HEK293T (cell line): ENCODE data around the gene FYB1.

ENCODE experiments used
- BHLHE40 ChIP-seq: fragments of 450-650 bp; IDR thresholded peaks from 2 replicates; pipeline ENCODE4 v1.6.1; 2016; ENCODE audit warnings: mild to moderate bottlenecking, moderate library complexity, borderline replicate concordance
- FOXA1 ChIP-seq: fragments of 450-650 bp; IDR thresholded peaks from 2 replicates; pipeline ENCODE4 v1.6.1; 2016; ENCODE audit warnings: mild to moderate bottlenecking
- FOXK2 ChIP-seq: fragments of 450-650 bp; IDR thresholded peaks from 2 replicates; pipeline ENCODE4 v1.6.1; 2016; ENCODE audit warnings: mild to moderate bottlenecking
- FOXM1 ChIP-seq: fragments of 450-650 bp; IDR thresholded peaks from 2 replicates; pipeline ENCODE4 v1.6.1; 2017; ENCODE audit warnings: mild to moderate bottlenecking, borderline replicate concordance
- SP1 ChIP-seq: fragments of 450-650 bp; IDR thresholded peaks from 2 replicates; pipeline ENCODE4 v1.6.1; 2017

GRCh38 chr5:39164016-39164415 is 55.3 kb downstream of the FYB1 start:
- no peak for TF ChIP-seq BHLHE40
- no peak for TF ChIP-seq FOXK2
- TF ChIP-seq FOXM1, result no peak
- TF ChIP-seq SP1, result no peak
- TF ChIP-seq FOXA1, result no peak
